Nephron progenitor cell (in vitro differentiated cells): ENCODE data around the gene ANKUB1.

Experiments
- DNase-seq: peaks from one replicate; pipeline ENCODE4 v3.0.0; 2021
- H3K27ac Mint-ChIP-seq: 2 replicates; pipeline ENCODE4 v1.8.0; 2021; ENCODE audit warnings: mild to moderate bottlenecking, moderate library complexity, mixed read lengths
- H3K27me3 Mint-ChIP-seq: 2 replicates; pipeline ENCODE4 v1.8.0; 2021; ENCODE audit warnings: mild to moderate bottlenecking, low read depth, mixed read lengths; ENCODE audit not compliant: poor library complexity
- H3K36me3 Mint-ChIP-seq: 2 replicates; pipeline ENCODE4 v1.8.0; 2021; ENCODE audit warnings: low read depth, mixed read lengths
- H3K4me1 Mint-ChIP-seq: 2 replicates; pipeline ENCODE4 v1.8.0; 2021; ENCODE audit warnings: mixed read lengths
- H3K4me3 Mint-ChIP-seq: 2 replicates; pipeline ENCODE4 v1.8.0; 2021; ENCODE audit warnings: mild to moderate bottlenecking, moderate library complexity, mixed read lengths
- H3K9me3 Mint-ChIP-seq: 2 replicates; pipeline ENCODE4 v1.8.0; 2021; ENCODE audit warnings: mild to moderate bottlenecking, moderate library complexity, mixed read lengths
- CTCF ChIP-seq: fragments of 200-600 bp; sonication (generic); IDR thresholded peaks from 2 replicates; pipeline ENCODE4 v1.5.0; 2021; ENCODE audit warnings: antibody characterized with exemption

The ANKUB1 gene

GRCh38 chr3:149752788-149753136 is 39.6 kb downstream of the ANKUB1 start:
- Mint-ChIP-seq H3K27ac (no peak overlapping the region), H3K4me1 (peaks cover 17% of the 10 kb centered on the region)

GRCh38 chr3:149752051-149752787 is 40.1 kb downstream of the ANKUB1 start, which contains the start of gene COMMD2:
COMMD2 (minus strand) TSS chr3:149752489; CDS start chr3:149752444, 45 bp downstream.
- H3K4me1 Mint-ChIP-seq: peaks cover 17% of the 10 kb centered on the region
- H3K36me3 Mint-ChIP-seq: peaks cover 28% of the 10 kb centered on the region
- DNase-seq: peak; percentile 75
- H3K4me3 Mint-ChIP-seq: peak within 1 kb of the TSS; percentile 98
- no peak for TF ChIP-seq CTCF
- peaks cover 22% of the 10 kb centered on the region for H3K27me3 Mint-ChIP-seq
- H3K9me3 Mint-ChIP-seq: no peaks in the 10 kb centered on the region
- peak within 1 kb of the TSS; percentile 96 for H3K27ac Mint-ChIP-seq

More at GRCh38 chr3:149752788-149753136, 39.6 kb downstream of the ANKUB1 start:
- Mint-ChIP-seq H3K36me3 (peaks cover 23% of the 10 kb centered on the region), H3K27me3 (peaks cover 25% of the 10 kb centered on the region), H3K4me3 (peak overlapping the region; percentile 98), H3K9me3 (no peaks in the 10 kb centered on the region)
- no peak for TF ChIP-seq CTCF
- DNase-seq: no peak

GRCh38 chr3:149751551-149751950 is 40.8 kb downstream of the ANKUB1 start:
- Mint-ChIP-seq H3K9me3 (no peaks in the 10 kb centered on the region), H3K27ac (no peak overlapping the region), H3K4me3 (peak overlapping the region; percentile 98), H3K4me1 (peaks cover 17% of the 10 kb centered on the region), H3K27me3 (peaks cover 18% of the 10 kb centered on the region), H3K36me3 (peaks cover 35% of the 10 kb centered on the region)
- DNase-seq: no peak
- TF ChIP-seq CTCF: no peak

- Mint-ChIP-seq H3K27me3 (no peaks in the 10 kb centered on the region), H3K27ac (no peak overlapping the region), H3K4me1 (no peaks in the 10 kb centered on the region), H3K36me3 (peaks cover 62% of the 10 kb centered on the region), H3K4me3 (no peak overlapping the region), H3K9me3 (no peaks in the 10 kb centered on the region)
- DNase-seq: no peak
- TF ChIP-seq CTCF: no peak
Observed at GRCh38 chr3:149744606-149745005, 47.7 kb downstream of the ANKUB1 start.

GRCh38 chr3:149744151-149744550 is 48.2 kb downstream of the ANKUB1 start:
- Mint-ChIP-seq H3K27me3 (no peaks in the 10 kb centered on the region), H3K27ac (no peak overlapping the region), H3K36me3 (peaks cover 60% of the 10 kb centered on the region), H3K9me3 (no peaks in the 10 kb centered on the region), H3K4me1 (no peaks in the 10 kb centered on the region), H3K4me3 (no peak overlapping the region)
- TF ChIP-seq CTCF: no peak
- DNase-seq: no peak

GRCh38 chr3:149739396-149739795 is 53.0 kb downstream of the ANKUB1 start:
- TF ChIP-seq CTCF: no peak
- Mint-ChIP-seq H3K4me1 (no peaks in the 10 kb centered on the region), H3K9me3 (no peaks in the 10 kb centered on the region), H3K36me3 (peaks cover 19% of the 10 kb centered on the region), H3K4me3 (no peak overlapping the region), H3K27ac (no peak overlapping the region), H3K27me3 (no peaks in the 10 kb centered on the region)
- no peak for DNase-seq
